ENCODE data around the gene MAST4. TPM values are rescaled to one million over a fixed set of nuclear protein-coding genes. Genes with fewer than 3 reads are reported as not detected.

The MAST4 gene
- total RNA-seq, 4 donors from 2014 or later, result 8.2 to 203 (median 35.5) TPM

GRCh38 chr5:67153292-67153691 lies 557.1 kb downstream of the MAST4 start:
- no peak overlapping the region for H3K27ac ChIP-seq
- no peak for TF ChIP-seq CTCF (IDR thresholded peaks at IDR 0.05)
- TF ChIP-seq POLR2A (IDR thresholded peaks at IDR 0.05), result no peak
- DNase-seq, result no peak
- H3K36me3 ChIP-seq, result no peaks in the 10 kb centered on the region
- H3K4me1 ChIP-seq, result no peaks in the 10 kb centered on the region
- H3K9me3 ChIP-seq, result no peaks in the 10 kb centered on the region
- intact Hi-C loops (cut with DNase I; ENCODE audit: low total_unique reads), result no loop called here
- no peak overlapping the region for H3K4me3 ChIP-seq
- no peaks in the 10 kb centered on the region for H3K27me3 ChIP-seq

- no peak for DNase-seq
- Histone ChIP-seq H3K9me3 (no peaks in the 10 kb centered on the region), H3K4me3 (no peak overlapping the region), H3K36me3 (no peaks in the 10 kb centered on the region), H3K27ac (no peak overlapping the region), H3K27me3 (no peaks in the 10 kb centered on the region), H3K4me1 (no peaks in the 10 kb centered on the region)
- intact Hi-C loops (cut with DNase I; ENCODE audit: low total_unique reads), result no loop called here
- TF ChIP-seq POLR2A (IDR thresholded peaks at IDR 0.05) (no peak), CTCF (IDR thresholded peaks at IDR 0.05) (no peak)
Observed at GRCh38 chr5:67154556-67155206, 558.5 kb downstream of the MAST4 start.

GRCh38 chr5:67156976-67157583 lies 560.9 kb downstream of the MAST4 start:
- H3K9me3 ChIP-seq, result no peaks in the 10 kb centered on the region
- H3K4me1 ChIP-seq, result no peaks in the 10 kb centered on the region
- peak in 1 of 2 donors; percentile 42 for DNase-seq
- H3K4me3 ChIP-seq, result no peak overlapping the region
- no peak for TF ChIP-seq POLR2A (IDR thresholded peaks at IDR 0.05)
- TF ChIP-seq CTCF (IDR thresholded peaks at IDR 0.05), result peak; percentile 62 to 72 (median 68)
- peak overlapping the region in 1 of 2 donors; percentile 9 for H3K27ac ChIP-seq
- no peaks in the 10 kb centered on the region for H3K36me3 ChIP-seq
- no peaks in the 10 kb centered on the region for H3K27me3 ChIP-seq
- intact Hi-C loops (cut with DNase I; ENCODE audit: low total_unique reads), result no loop called here

- Histone ChIP-seq H3K27me3 (no peaks in the 10 kb centered on the region), H3K4me1 (no peaks in the 10 kb centered on the region), H3K36me3 (no peaks in the 10 kb centered on the region), H3K4me3 (no peak overlapping the region), H3K9me3 (no peaks in the 10 kb centered on the region), H3K27ac (peak overlapping the region; percentile 66 to 68)
- DNase-seq, result no peak
- intact Hi-C loops (cut with DNase I; ENCODE audit: low total_unique reads), result loop anchor here (5.0 kb wide), 1 partner anchor 47 kb away; no protein-coding TSS in a partner anchor
- TF ChIP-seq CTCF (IDR thresholded peaks at IDR 0.05), result no peak
- no peak for TF ChIP-seq POLR2A (IDR thresholded peaks at IDR 0.05)
Observed at GRCh38 chr5:67160272-67160671, 564.1 kb downstream of the MAST4 start.

- no peak for DNase-seq
- TF ChIP-seq POLR2A (IDR thresholded peaks at IDR 0.05) (no peak), CTCF (IDR thresholded peaks at IDR 0.05) (no peak)
- H3K36me3 ChIP-seq, result no peaks in the 10 kb centered on the region
- H3K27me3 ChIP-seq, result no peaks in the 10 kb centered on the region
- H3K9me3 ChIP-seq, result no peaks in the 10 kb centered on the region
- peak overlapping the region; percentile 66 to 68 for H3K27ac ChIP-seq
- no peaks in the 10 kb centered on the region for H3K4me1 ChIP-seq
- H3K4me3 ChIP-seq, result no peak overlapping the region
- intact Hi-C loops (cut with DNase I; ENCODE audit: low total_unique reads), result loop anchor here (5.0 kb wide), 1 partner anchor 46 kb away; no protein-coding TSS in a partner anchor
Observed at GRCh38 chr5:67160985-67161384, 564.8 kb downstream of the MAST4 start.

Data from uterus (tissue), 4 donors.